GM18520 (cell line): Measurements from ENCODE around the gene CIB4.

ENCODE experiments used
- ATAC-seq: cut with Tn5 transposase; IDR thresholded peaks from one replicate; pipeline ENCODE4 v1.9.1; 2021; ENCODE audit not compliant: unreplicated experiment

Gene CIB4

DNA sequence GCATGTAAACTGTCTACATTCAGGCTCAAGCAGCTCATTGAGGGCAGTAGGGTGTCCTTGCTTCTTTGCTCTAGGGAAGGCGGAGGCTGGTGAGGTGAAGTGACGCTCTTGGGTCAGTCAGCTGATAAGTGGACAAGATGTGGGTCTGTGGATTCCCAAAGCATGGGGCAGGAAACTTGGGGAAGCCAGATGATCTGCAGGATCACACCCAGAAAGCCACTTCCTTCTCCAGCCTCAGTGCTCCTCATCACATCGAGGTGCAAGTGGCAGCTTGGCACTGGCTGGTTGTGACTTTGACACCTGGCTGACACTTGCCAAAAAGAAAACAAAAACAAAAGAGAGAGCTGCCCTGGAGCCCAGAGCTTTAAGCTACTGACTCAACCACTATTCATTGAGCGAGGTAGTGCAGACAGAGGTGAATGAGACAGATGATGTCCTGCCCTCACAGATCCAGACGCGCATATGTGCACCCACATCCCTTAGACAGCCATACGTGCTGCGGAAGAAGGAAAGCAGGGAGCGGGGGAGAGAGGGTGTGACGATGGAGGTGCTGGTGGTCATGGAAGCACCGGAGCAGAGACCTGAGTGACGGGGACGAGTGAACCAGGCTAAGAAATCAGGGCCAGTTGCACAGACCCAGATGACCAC is 3.1 kb upstream of the CIB4 start:
- no peak for ATAC-seq

DNA sequence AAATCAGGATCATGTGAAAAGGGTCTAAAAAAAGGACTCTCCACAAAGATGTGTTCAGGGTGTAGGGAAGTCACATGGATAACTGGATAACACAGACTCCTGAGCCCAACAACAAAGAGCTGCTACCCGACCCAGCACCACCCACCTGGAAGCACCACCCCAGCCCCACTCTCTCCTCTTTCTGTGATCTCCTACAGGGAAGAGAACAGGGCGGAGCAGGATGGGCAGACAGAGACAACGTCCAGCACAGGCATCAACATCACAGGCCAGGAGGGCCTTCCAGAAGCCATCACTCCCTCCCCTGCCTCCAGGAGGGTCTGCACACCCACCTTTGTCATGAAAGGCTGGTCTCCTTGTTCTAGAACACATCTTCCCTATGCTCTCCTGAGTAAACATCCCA is 1.3 kb upstream of the CIB4 start:
- ATAC-seq = no peak

DNA sequence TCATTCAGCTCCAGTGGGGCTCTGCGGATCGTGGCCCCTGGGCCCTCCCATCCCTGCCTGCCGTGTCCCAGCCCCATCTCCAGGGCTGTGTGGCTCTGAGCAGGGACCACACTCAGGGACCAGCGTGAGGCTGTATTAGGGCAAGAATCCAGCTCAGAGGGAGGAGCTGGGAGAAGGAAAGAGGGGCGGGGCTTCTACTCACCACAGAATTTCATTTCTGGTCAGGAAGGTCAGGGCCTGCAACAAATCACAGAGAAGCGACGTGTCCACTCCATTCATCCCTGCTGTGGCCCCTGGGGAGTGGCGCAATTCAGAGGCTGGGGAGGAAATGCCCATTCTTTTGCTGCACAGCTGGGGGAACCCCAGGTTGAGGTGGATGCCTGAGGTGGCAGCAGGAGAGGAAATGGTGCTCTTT is 828 bp downstream of the CIB4 start:
- ATAC-seq = no peak

DNA sequence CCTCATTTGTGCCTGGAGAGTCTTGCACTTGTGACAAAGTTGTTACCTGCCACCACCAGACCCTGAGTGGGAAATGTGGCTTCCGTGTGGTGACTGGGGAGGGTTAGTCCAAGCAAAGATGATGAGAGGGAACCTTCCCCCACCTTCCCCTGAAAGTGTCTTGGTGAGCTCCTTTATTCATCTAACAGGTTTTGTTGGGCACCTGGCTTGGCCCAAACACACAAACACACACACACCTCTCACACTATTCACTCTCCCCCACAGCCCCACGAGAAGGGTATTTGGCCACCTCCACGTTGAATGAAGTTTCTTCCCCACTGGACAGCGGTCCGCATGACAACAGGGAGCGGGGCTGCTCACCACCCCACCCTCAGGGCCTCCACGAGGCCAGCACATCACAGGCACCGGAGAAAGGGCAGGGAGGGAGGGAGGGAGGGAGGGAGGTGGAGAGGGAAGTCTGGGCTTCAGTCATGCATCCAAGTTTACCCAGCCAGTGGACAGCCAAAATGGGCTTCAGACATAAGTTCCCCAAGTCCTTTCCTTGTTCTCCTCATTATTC is 1.4 kb downstream of the CIB4 start:
- no peak for ATAC-seq

DNA sequence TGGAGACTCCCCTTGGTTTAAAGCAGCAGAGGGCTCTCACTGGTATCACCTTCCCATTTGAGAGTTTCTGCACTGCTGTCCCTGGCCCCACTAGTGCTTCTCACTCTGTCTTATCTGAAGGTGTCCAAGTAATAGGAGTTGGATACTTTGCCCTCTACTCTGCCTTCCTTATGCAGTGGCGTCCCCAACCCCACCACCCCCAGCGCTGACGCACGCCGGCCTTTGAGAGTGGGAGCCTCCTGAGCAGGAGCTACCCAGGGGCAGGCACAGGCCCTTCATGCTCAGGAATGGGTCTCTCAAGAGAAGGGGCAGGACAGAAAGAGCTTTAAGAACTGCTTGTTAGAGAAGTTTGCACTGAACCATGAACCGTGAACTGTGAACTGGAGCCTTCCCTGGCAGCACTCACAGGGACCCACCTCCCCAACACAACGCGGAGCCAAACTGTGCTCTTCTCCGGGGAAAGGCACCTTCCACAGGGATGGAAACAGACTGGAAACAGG is 3.3 kb downstream of the CIB4 start:
- no peak for ATAC-seq

DNA sequence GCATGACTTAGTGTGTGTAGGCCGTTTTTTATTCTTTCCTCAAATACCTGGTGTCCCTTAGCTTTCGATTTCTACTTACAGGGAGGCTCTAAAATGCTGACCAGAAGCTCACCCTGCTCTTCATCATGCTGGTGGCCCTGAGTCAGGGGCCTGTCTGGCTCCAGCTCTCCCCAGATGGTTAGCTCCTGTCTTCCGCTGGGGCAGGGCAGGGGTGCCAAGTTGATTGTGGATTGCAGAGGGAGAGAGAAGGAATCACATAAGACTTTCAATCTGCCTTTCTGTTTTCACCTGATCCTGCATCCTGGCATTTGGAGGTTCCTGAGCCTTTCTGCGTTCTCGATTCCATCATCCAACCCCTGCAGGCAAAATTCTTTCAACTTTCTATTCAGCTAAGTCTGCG is 4.2 kb downstream of the CIB4 start:
- no peak for ATAC-seq

DNA sequence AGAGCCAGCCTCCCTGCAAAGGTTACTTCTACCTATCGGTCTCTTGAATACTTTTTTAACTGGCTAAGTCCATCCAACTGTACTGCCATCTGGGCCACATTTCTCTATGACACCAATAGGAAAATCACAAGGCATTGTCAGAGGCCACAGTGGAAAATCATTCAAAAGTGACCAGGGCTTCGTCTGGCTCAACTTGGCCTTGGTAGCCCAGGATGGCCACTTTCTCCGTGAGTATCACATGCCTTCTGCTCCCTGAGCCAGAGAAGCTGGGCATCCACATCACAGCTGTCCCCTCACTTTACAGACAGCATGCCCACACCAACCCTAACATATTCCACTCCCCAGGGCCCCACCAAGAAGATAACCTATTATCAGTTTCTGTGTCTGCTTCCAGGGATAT is 5.8 kb downstream of the CIB4 start:
- ATAC-seq = no peak

DNA sequence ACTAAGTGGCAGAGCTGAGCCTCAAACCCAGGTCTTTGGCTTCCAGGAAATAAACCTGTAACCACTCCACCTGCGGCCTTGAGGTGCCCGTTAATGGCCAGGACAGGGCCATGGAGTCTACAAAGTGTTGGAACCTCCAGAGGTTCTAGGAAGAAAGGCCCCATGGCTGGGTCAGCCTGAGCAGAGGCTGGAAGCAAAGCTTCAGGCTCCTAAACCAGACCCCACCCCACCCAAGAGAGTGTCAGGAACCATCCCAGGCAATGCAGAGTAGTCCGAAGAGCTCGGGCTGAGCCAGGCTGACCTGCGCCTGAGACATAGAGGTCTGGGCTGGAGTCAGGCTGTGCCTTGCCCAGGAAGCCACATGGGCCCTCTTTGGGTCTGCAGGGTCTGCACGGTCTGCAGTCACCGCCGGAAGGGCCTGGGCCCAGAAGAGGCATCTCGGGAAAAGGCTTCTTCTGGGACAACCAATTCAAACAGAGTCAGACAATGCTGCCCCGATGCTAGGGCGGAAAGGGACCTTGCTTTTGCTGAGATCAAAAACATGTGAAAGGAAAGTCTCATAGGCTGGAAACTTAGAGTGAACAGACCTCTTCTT is 6.4 kb downstream of the CIB4 start:
- no peak for ATAC-seq

DNA sequence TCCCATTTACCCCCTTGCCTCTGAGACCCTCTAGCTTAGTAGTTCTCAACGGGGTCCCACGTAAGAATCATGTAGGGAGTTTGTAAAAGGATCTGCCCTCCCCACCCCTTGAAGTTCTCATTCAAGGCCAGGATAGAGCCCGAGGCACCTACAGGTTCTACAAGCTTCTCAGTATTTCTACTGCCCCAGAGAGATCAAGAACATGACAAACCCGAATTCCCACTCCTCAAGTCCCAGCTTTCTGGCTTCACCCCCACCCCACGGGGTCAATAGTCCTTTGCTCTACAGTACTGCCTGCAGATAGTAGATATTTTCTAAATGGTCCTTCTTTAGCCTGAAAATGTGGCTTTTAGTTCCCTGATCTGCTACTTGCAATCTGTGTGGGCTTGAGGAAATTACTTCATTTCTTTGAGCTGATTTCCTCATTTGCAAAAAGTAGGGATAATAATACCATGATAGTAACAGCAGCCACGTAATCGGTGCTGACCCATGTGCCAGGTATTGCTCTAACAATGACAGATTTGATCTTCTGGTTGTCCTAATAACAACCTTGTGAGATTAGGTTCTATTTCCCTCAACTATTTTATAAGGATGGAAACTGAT is 7.1 kb downstream of the CIB4 start:
- no peak for ATAC-seq

DNA sequence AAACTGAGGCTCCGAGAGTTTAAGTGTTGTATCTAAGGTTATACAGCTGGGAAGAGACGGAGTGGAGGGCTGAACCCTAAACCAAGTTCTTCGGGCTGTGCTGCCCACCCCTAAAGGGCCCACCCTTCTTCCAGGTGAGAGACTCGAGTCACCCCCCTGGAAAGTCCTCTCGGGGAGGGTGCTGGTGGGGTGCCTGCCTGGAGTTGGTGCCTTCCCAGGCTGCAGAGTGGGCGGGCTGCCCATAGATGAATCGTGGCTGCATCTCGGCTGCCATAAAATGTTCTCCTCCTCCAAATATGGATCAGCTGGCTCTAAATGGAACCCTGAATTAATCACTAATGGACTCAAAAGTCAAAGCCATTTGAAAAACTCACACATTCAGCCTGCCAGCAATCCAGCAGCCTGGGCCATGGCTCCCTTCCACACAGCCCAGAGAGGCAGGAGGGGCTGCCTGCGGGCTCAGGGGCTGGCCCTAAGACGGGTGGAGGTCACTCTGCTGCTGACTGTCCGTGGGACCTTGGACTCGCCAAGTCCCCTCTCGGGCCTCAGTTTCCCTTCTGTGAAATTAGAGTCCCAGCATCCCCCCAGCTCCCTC is 7.7 kb downstream of the CIB4 start:
- ATAC-seq = no peak

DNA sequence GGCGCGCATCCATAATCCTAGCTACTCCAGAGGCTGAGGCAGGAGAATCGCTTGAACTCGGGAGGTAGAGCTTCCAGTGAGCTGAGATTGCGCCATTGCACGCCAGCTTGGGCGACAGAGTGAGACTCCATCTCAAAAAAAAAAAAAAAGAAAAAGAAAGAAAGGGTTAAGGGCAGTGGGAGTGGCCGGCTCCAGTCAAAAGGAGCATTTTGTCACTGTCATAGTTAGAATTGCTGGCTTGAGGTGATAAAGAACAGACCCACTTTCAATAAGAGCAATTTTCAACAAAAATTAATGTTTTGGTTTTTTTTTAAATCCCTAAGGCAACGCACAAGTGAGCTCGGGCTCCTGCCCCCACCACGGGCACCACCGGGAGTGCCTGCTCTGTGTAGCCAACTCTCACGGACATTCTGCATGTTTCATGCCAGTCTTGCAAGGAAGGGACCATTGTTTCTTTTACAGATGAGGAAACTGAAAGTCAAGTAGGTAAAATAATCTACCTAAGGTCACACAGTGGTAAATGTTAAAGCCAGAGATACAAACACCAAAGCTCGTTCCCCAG is 8.5 kb downstream of the CIB4 start:
- ATAC-seq = no peak

DNA sequence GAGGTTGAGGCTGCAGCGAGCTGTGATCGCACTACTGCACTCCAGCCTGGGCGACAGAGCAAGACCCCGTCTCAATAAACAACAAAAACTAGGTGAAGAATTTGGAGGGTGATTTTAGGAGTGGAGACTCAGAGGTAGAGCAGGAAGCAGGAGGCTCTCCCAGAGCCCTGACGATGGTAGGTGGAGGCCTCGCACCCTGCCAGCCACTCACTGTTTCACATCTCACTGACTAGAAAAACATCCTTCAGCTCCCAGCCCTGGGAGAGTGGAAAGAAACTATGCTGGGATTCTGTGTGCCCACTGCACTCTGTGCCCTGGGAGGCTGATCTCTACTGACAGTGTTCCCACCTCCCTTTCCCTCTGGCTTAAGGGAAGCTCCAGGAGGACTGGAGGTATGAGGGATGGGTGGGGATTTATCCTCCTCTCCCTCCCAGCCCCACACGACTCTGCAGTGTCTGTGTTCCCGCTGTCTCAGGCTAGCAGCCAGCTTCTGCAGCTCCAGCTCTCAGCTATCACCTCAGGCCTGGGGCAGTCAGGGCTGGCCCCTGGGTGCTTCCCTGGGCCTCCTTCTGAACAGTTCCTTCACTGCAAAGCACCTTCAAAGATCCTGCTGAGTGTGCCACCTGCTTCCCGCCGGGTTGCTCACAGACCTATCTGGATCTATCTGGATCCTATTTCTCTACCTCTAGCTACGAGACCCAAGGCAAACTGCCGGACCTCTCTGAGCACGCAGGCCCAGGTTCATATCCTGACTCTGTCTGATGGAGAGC is 9.6 kb downstream of the CIB4 start:
- ATAC-seq = no peak

DNA sequence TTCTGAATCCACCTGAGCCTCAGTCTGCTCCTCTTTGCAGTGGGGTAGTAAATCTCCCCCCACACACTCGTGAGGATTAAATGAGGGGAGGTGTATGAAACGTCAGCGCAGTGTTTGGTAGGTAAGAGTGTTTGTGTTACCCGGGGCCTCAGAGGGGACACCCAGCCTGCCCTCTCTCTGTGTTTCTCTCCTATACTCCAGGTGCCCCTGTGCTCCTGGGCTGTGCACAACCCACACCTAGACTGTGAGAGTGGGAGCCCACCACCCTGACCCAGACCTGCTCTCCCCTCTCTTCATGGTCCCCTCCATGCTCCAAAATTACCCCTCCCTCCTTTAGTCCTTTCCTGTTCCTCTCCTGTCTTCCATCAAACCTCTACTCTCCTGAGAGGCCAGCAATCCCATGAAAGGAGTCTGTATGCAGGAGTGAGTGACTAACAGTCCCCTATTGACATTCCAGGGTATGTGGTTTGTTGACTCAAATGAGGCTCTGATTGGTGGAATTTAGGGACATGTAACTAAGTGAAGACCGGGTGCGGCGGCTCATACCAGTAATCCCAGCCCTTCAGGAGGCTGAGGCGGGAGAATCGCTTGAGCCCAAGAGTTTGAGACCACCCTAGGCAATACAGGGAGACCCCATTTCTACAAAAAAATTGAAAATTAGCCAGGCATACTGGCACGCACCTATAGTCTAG is 10.4 kb downstream of the CIB4 start:
- no peak for ATAC-seq

DNA sequence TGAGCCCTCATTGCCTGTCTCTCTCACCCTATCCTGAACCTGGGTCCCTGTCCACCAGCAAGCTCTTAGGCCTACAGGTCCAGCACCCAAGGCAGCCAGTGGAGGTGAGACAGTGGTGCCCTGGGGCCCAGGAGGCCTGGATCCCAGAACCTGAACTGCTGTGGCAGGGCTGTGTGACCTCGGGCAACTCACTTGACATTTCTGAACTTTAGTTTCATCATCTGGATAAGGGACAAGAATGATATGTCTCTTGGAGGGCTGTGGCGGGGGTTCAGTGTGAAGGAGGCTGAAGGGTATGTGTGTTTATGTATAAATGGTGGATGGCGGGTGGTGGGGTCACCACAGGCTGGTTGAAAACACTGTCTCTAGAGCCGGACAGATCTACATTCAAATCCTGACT is 10.9 kb downstream of the CIB4 start:
- ATAC-seq = no peak

DNA sequence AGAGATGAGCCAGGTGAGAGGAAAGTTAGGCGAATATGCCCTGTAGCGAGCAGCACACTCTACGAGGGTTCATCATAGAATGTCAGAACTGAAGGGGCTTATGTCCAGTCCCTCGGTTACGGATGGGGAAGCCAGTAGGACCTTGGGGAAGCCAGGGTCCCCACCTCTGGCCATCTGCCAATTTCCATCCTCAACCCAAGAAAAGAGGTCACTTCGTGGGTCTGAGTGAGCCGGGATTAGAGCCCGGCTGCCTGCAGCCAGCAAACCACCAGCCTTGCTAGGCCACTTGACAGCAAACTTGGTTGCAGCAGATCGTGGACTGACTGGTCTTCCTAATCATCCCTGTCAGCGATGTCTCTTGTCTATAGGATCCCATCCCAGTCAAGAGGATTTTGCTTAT is 11.4 kb downstream of the CIB4 start:
- no peak for ATAC-seq

DNA sequence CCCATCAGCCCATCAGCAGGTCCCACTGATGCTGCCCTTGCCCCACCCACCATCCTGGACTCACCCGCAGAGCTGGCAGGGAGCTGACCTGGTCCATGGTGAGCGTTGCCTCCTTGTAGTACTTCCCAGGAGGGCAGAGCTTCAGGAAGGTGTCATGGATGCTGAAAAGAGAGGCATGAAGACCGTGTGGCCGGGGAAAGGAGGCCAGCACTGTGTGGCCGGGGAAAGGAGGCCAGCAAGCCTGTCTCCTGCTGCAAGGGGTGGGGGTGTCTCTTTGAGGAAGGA is 11.9 kb downstream of the CIB4 start:
- ATAC-seq = no peak

DNA sequence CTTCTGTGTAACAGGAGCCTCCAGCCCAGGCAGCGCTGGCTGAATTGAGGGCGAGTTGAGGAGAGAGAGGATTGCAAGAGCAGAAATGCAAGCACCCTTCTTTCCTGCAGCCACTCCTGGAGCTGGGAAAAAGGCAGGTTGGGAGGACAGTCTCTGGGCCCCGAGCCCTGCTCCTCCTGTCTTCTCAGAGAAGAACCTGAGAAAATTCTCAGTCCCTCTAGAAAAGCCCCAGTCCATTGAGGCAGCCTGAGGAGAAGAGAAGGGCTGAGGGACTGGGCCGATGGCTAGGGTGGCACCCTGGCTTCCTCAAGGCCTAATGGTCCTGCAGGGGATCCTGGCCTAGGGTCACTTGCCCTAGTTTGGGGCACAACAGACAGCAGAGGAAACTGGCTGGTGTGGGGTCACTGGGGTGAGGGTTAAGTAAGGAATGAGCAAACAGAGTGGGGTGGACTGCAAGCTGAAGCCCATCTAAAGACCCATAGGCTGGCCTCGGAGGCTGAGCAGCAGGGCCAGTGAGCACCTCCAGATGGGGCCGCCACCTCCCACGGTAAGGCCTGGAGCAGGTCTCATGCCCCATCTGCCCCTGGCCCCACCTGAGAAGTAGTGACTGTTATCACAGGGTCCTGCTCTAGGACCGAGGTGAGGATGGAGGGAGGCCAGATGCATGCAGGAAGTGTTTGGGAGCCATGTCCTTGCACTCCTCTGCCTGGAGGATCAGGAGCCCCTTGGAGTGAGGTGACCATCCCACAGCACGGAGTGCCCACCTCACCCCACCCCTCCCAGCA is 12.4 kb downstream of the CIB4 start:
- no peak for ATAC-seq

DNA sequence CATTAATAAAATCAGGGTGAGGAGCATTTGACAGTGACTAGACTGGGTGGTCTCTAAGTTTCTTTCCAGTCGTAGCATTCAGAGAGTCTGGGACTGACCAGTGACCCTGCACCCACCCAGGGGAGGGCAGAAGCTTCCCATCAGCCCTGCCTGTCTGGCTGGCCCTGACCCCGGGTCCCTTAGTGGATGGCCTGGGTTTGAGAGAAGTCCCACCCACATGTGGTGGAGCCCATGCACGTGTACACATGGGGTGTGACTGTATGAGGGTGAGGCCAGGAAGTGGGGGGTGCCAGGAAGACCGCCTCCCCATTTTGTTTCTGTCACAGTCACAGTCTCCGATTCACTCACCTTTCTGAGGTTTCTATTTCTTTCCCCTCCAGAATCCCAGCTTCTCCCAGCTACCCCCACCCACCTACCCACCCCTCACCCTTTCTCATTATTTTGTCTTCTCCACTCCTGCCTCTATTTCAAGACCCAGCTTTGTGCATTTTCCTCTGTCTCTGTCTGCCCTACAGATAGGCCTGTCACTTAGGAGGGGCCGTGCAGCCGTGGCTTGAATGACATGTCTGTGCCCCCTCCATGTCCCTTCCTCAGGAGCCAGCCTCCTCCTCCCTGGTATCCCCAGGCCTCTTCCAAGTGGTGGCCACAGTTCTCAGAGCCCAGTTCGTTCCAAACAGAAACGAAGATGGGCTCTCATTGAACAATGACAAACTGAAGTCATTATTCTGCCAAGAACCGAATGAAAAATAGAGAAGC is 13.6 kb downstream of the CIB4 start:
- ATAC-seq = no peak

DNA sequence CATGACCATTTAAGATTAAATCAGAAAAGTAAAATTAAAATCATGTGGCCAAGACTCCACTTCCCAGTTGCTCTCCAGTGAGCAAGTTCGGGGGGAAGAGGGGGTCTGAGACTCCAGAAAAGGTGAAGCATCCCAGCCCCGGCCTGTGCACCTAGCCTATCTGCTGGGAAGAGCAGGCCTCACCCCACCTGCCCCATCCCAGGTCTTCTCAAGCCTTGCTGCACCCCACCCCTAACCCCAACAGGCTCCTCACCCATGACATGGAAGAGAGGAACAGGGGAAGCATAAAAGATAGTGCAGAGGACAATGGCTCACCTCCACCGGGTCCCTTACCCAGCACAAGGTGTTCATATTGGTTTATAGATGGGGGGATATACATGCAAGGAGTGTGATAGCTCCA is 14.6 kb downstream of the CIB4 start:
- ATAC-seq = no peak
